ENCODE results near the gene TCF7. TPM values are rescaled to one million over a fixed set of nuclear protein-coding genes. Genes with fewer than 3 reads are reported as not detected.
A peak's percentile ranks its signal among the peaks of the same experiment; 100 is the strongest.

The TCF7 gene
- total and polyA plus RNA-seq, 2 donors, result 1.1 to 3.9 TPM

GRCh38 chr5:134112726-134113362 lies 1.6 kb upstream of the TCF7 start:
- Histone ChIP-seq H3K4me1 (ENCODE audit: insufficient read depth) (peaks cover 2% of the 10 kb centered on the region), H3K4me3 (ENCODE audit: low read depth, low read length) (no peak overlapping the region), H3K27ac (ENCODE audit: low read depth) (no peak overlapping the region), H3K36me3 (ENCODE audit: insufficient read depth) (no peaks in the 10 kb centered on the region)
- WGBS, result 53% methylated on average over 18 of the region's 18 CpGs
- no peak for DNase-seq (ENCODE audit: extremely low spot score)

DNA sequence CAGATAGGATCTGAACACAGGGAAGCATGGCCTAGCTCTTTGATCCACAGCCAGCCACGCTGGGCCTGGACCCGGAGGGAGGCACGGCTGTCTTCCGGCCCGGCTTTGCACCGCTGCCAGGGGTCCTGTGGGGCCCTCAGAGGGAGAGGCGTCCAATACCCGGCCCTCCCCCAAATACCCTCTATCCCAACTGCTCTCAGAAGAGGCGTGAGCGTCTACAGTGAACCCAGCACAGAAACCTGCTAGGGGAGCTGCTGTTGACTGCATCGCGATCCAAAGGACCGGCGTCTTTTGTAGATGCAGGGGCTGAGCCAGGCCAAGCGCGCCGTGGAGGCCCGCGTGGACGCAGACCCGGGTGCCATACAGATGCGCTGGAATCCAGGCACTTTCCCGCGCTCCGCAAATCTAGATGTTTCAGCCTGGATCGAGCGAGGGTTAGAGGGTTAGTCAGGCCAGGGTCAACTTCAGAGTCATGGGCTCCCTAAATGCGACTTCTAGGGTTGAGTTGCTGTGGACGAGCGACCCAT lies 1.1 kb upstream of the TCF7 start:
- DNase-seq (ENCODE audit: extremely low spot score), result no peak
- Histone ChIP-seq H3K27ac (ENCODE audit: low read depth) (no peak overlapping the region), H3K36me3 (ENCODE audit: insufficient read depth) (no peaks in the 10 kb centered on the region), H3K4me1 (ENCODE audit: insufficient read depth) (peaks cover 2% of the 10 kb centered on the region), H3K4me3 (ENCODE audit: low read depth, low read length) (peak overlapping the region; percentile 71)
- WGBS, result 11% methylated on average over 30 of the region's 30 CpGs

GRCh38 chr5:134114886-134115805 lies 665 bp downstream of the TCF7 start:
- WGBS, result 4% methylated on average over 110 of the region's 110 CpGs
- Histone ChIP-seq H3K36me3 (ENCODE audit: insufficient read depth) (no peaks in the 10 kb centered on the region), H3K4me1 (ENCODE audit: insufficient read depth) (peaks cover 2% of the 10 kb centered on the region), H3K4me3 (ENCODE audit: low read depth, low read length) (peak overlapping the region; percentile 71), H3K27ac (ENCODE audit: low read depth) (no peak overlapping the region)
- DNase-seq (ENCODE audit: extremely low spot score), result no peak

DNA sequence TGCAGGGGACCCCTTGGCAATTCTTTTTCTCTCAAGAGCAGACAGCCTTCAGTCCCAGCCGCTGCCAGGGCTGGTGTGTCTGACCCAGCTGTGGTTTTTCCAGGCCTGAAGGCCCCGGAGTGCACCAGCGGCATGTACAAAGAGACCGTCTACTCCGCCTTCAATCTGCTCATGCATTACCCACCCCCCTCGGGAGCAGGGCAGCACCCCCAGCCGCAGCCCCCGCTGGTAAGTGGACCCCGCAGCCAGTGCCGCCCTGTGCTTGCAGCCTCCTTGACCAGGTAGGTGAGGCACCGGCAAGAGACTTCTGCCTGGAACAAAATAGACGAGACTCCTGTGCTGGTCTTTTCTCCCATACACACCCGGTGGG lies 1.3 kb downstream of the TCF7 start:
- H3K27ac ChIP-seq (ENCODE audit: low read depth), result no peak overlapping the region
- H3K4me1 ChIP-seq (ENCODE audit: insufficient read depth), result peaks cover 2% of the 10 kb centered on the region
- peak overlapping the region; percentile 71 for H3K4me3 ChIP-seq (ENCODE audit: low read depth, low read length)
- H3K36me3 ChIP-seq (ENCODE audit: insufficient read depth), result no peaks in the 10 kb centered on the region
- 71% methylated on average over 13 of the region's 13 CpGs for WGBS
- no peak for DNase-seq (ENCODE audit: extremely low spot score)

- H3K27ac ChIP-seq (ENCODE audit: low read depth), result no peak overlapping the region
- WGBS, result 94% methylated on average over 10 of the region's 10 CpGs
Measured at GRCh38 chr5:134116286-134116685, 1.8 kb downstream of the TCF7 start.

GRCh38 chr5:134116789-134117761 lies 2.6 kb downstream of the TCF7 start:
- no peak for DNase-seq (ENCODE audit: extremely low spot score)
- WGBS, result 93% methylated on average over 12 of the region's 12 CpGs
- H3K36me3 ChIP-seq (ENCODE audit: insufficient read depth), result no peaks in the 10 kb centered on the region
- peaks cover 2% of the 10 kb centered on the region for H3K4me1 ChIP-seq (ENCODE audit: insufficient read depth)
- no peak overlapping the region for H3K27ac ChIP-seq (ENCODE audit: low read depth)
- no peak overlapping the region for H3K4me3 ChIP-seq (ENCODE audit: low read depth, low read length)

More at GRCh38 chr5:134116286-134116685, 1.8 kb downstream of the TCF7 start:
- H3K4me3 ChIP-seq (ENCODE audit: low read depth, low read length), result no peak overlapping the region
- H3K4me1 ChIP-seq (ENCODE audit: insufficient read depth), result peaks cover 2% of the 10 kb centered on the region
- H3K36me3 ChIP-seq (ENCODE audit: insufficient read depth), result no peaks in the 10 kb centered on the region
- DNase-seq (ENCODE audit: extremely low spot score), result no peak

DNA sequence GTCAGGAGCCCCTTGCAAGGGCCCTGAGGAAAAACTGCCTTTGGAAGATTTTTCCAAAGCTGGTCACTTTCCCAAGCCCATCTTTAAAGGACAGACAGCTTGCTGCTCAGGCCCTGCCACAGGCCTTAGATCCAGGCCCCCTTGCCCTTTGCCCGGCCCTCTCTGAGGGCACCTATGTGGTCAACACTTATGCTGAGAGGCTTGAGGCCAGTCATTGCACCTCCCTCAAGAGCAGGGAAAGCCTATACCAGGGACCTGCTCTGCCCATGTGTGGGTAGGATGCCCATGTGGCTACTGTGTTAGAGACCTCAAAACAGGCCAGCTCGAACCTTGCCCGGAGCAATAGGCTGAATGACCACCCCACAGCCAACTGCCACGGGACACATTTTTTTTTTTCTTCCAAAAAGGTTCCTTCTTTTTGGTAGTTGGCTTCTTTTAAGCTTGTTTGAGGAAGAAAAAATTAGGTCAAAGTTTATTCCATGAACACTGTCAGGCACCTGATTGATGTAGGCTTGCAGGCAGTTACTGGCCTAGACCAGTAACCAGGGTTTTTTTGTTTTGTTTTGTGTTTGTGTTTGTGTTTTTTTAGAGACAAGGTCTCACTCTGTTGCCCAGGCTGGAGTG lies 3.8 kb downstream of the TCF7 start:
- no peak overlapping the region for H3K4me3 ChIP-seq (ENCODE audit: low read depth, low read length)
- no peaks in the 10 kb centered on the region for H3K36me3 ChIP-seq (ENCODE audit: insufficient read depth)
- no peak overlapping the region for H3K27ac ChIP-seq (ENCODE audit: low read depth)
- no peak for DNase-seq (ENCODE audit: extremely low spot score)
- WGBS, result 93% methylated on average over 4 of the region's 4 CpGs
- H3K4me1 ChIP-seq (ENCODE audit: insufficient read depth), result peaks cover 2% of the 10 kb centered on the region

DNA sequence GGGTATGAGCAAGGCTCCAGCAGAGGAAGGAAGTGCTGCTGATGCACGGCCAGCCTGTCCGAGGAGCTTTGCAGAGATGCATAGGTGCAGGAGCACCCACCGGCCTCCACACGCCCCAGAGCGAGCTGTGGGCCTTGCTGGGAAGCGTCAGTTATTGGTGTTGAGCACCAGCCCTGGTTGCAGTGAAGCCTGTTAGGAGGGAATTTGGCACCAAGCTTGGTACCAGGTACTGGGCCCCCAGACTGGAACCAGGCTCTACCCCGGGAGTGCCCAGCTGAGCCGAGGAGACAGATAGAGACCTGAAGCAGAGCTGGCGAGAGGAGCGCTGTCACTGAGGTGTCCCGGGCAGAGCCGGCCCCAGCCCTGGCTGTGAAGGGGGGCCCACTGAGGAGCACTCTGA lies 5.2 kb downstream of the TCF7 start:
- Histone ChIP-seq H3K4me3 (ENCODE audit: low read depth, low read length) (no peak overlapping the region), H3K4me1 (ENCODE audit: insufficient read depth) (no peaks in the 10 kb centered on the region), H3K27ac (ENCODE audit: low read depth) (no peak overlapping the region), H3K36me3 (ENCODE audit: insufficient read depth) (no peaks in the 10 kb centered on the region)
- 90% methylated on average over 12 of the region's 12 CpGs for WGBS
- no peak for DNase-seq (ENCODE audit: extremely low spot score)

DNA sequence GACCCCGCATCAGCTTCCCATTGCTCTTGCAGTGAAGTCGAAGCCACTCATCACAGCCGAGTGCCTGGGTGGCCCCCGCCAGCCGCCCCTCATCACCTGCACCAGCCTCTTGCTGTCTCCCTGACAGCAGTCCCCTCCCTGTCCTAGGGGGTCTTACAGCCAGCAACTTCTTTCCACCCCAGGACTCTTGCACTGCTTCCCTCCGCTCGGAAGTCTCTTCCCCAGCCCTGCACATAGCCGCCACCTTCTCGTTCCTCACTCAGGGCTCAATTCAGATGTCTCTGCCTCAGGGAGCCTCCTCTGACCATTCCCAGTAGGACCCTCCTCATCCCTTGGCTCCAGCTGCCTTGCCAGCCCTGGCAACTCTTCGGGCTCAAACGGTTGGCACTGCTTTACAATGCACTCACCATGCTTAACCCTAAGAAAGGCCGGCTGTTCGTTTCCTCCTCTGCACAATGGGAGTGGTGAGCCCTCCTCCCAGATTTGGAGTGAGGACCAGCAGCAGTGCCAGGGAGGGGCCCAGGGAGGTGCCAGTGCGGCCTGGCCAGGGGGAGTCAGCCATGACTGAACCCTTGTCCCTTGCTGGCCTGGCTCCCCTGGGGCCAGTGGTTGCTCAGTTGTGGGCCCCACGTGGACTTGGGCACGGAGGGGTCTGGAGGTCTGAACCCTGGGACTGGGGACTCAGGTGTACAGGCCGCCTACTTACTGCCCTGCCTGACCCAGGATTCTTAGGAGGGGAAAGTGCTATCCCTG lies 6.1 kb downstream of the TCF7 start:
- no peak overlapping the region for H3K4me3 ChIP-seq (ENCODE audit: low read depth, low read length)
- no peaks in the 10 kb centered on the region for H3K4me1 ChIP-seq (ENCODE audit: insufficient read depth)
- H3K36me3 ChIP-seq (ENCODE audit: insufficient read depth), result no peaks in the 10 kb centered on the region
- no peak overlapping the region for H3K27ac ChIP-seq (ENCODE audit: low read depth)
- no peak for DNase-seq (ENCODE audit: extremely low spot score)
- 94% methylated on average over 17 of the region's 17 CpGs for WGBS

DNA sequence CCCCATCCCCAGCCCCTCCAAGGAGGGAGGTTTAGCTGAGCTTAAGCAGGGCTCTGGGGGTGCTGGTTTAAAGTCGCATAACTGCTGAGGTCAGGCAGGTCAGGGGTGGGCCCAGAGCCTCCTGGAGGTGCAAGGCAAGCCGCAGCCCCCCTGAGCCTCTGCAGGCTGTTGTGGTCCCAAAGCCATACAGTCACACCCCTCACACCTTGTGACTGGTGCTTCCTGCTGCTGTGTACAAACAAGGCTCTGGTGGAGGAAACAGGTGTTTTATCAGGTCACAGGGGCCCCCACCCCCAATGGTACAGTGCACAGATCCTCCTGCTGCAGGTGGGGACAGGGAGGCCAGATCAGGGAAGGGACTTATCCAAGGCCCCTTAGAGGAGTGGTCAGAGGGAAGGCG lies 8.0 kb downstream of the TCF7 start:
- Histone ChIP-seq H3K36me3 (ENCODE audit: insufficient read depth) (peaks cover under 1% of the 10 kb centered on the region), H3K4me1 (ENCODE audit: insufficient read depth) (no peaks in the 10 kb centered on the region), H3K4me3 (ENCODE audit: low read depth, low read length) (no peak overlapping the region), H3K27ac (ENCODE audit: low read depth) (no peak overlapping the region)
- DNase-seq (ENCODE audit: extremely low spot score), result no peak
- WGBS, result 82% methylated on average over 3 of the region's 3 CpGs

- 92% methylated on average over 6 of the region's 6 CpGs for WGBS
- no peak for DNase-seq (ENCODE audit: extremely low spot score)
- Histone ChIP-seq H3K27ac (ENCODE audit: low read depth) (no peak overlapping the region), H3K4me3 (ENCODE audit: low read depth, low read length) (no peak overlapping the region), H3K4me1 (ENCODE audit: insufficient read depth) (no peaks in the 10 kb centered on the region), H3K36me3 (ENCODE audit: insufficient read depth) (peaks cover 1% of the 10 kb centered on the region)
Measured at GRCh38 chr5:134123360-134123759, 8.9 kb downstream of the TCF7 start.

GRCh38 chr5:134124289-134125038 lies 10.0 kb downstream of the TCF7 start:
- Histone ChIP-seq H3K4me1 (ENCODE audit: insufficient read depth) (no peaks in the 10 kb centered on the region), H3K36me3 (ENCODE audit: insufficient read depth) (peaks cover 1% of the 10 kb centered on the region), H3K27ac (ENCODE audit: low read depth) (peak overlapping the region; percentile 59), H3K4me3 (ENCODE audit: low read depth, low read length) (no peak overlapping the region)
- 85% methylated on average over 8 of the region's 8 CpGs for WGBS
- no peak for DNase-seq (ENCODE audit: extremely low spot score)

All from urinary bladder (tissue), 4 donors.